ENCODE data around the gene FBF1. TPM values are rescaled to one million over a fixed set of nuclear protein-coding genes. Genes with fewer than 3 reads are reported as not detected.
A peak's percentile ranks its signal among the peaks of the same experiment; 100 is the strongest.
"Not testable (repeated sequence)": the region's sequence is repeated elsewhere in the genome, so short reads cannot be mapped to it uniquely, and the experiment has no call there.

The FBF1 gene
- total RNA-seq, 4 donors from 2014 or later: 7.2 to 47.0 (median 25.0) TPM

DNA sequence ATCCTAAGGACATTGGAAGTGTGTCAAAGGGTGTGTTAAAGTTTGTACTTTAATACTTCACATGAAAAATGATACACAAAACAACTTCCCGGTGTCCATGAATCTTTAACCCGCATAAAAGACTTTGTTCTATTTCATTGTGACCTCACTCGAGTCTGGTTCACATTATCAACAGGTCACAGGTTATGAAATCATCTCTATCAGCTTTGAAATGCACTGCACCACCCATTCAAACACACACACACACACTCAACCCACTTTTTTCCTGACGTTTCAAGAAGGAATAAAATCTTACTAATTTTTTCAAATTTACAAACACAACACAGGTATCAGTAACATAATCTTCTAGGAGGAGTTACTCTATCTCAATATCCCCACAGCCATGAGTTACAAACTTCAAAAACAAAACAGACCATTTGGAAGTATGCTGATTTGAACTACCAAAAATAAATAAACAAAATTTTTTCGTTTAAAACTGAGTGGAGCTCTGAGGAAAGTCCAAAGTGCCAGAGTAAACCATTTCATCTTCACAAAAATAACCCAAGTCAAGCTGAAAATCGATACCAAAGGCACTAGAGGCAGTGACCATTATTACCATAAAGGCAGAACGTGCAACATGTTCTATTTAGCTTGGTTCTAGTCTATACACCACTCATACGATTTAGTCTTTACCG is 35.5 kb upstream of the FBF1 start:
- peak overlapping the region in 3 of 4 donors; percentile 40 to 75 (median 65) for H3K27ac ChIP-seq
- peak; percentile 44 to 80 for TF ChIP-seq POLR2A (IDR thresholded peaks at IDR 0.05)
- TF ChIP-seq, protein P1, sequence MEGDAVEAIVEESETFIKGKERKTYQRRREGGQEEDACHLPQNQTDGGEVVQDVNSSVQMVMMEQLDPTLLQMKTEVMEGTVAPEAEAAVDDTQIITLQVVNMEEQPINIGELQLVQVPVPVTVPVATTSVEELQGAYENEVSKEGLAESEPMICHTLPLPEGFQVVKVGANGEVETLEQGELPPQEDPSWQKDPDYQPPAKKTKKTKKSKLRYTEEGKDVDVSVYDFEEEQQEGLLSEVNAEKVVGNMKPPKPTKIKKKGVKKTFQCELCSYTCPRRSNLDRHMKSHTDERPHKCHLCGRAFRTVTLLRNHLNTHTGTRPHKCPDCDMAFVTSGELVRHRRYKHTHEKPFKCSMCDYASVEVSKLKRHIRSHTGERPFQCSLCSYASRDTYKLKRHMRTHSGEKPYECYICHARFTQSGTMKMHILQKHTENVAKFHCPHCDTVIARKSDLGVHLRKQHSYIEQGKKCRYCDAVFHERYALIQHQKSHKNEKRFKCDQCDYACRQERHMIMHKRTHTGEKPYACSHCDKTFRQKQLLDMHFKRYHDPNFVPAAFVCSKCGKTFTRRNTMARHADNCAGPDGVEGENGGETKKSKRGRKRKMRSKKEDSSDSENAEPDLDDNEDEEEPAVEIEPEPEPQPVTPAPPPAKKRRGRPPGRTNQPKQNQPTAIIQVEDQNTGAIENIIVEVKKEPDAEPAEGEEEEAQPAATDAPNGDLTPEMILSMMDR (IDR thresholded peaks at IDR 0.05): peak in 1 of 6 experiments; percentile 4
- H3K27me3 ChIP-seq: no peaks in the 10 kb centered on the region
- peaks cover 0 to 23% (median 0%) of the 10 kb centered on the region in 3 donors for H3K36me3 ChIP-seq
- DNase-seq: no peak
- no peaks in the 10 kb centered on the region for H3K9me3 ChIP-seq
- H3K4me3 ChIP-seq: peak overlapping the region in 2 of 4 donors; percentile 70 to 96
- peaks cover 0 to 49% (median 4%) of the 10 kb centered on the region in 4 donors for H3K4me1 ChIP-seq

DNA sequence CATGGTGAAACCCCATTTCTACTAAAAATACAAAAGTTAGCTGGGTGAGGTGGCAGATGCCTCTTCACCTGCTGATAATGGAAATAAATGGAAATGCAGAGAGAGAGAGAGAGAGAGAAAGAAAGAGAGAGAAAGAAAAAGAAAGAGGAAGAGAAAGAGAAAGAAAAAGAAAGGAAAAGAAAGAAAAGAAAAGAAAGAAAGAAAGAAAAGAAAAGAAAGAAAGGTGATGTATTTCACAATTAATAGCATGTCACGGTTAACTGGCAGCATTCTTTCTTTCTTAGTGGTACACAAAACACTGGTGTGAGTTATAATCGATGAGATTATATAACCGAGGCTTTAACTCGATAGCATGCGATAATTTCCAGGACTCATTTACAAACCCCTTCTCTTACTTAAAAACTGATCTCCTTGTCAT is 34.9 kb upstream of the FBF1 start:
- H3K27ac ChIP-seq: peak overlapping the region in 3 of 4 donors; percentile 40 to 75 (median 65)
- no peaks in the 10 kb centered on the region for H3K27me3 ChIP-seq
- DNase-seq: no peak
- peaks cover 0 to 28% (median 0%) of the 10 kb centered on the region in 3 donors for H3K36me3 ChIP-seq
- H3K4me3 ChIP-seq: peak overlapping the region in 2 of 4 donors; percentile 70 to 96
- no peaks in the 10 kb centered on the region for H3K9me3 ChIP-seq
- H3K4me1 ChIP-seq: peaks cover 0 to 46% (median 4%) of the 10 kb centered on the region in 4 donors
- no peak for TF ChIP-seq POLR2A (IDR thresholded peaks at IDR 0.05)
- TF ChIP-seq, protein P1 (IDR thresholded peaks at IDR 0.05): no peak

GRCh38 chr17:75975187-75975586 is 34.3 kb upstream of the FBF1 start:
- Histone ChIP-seq H3K36me3 (peaks cover 0 to 34% (median 0%) of the 10 kb centered on the region in 3 donors), H3K27ac (peak overlapping the region in 3 of 4 donors; percentile 40 to 66 (median 65)), H3K4me1 (peaks cover 0 to 41% (median 4%) of the 10 kb centered on the region in 4 donors), H3K4me3 (peak overlapping the region in 2 of 4 donors; percentile 17 to 70)
- H3K9me3 ChIP-seq, H3K27me3 ChIP-seq, DNase-seq: not testable (repeated sequence)

DNA sequence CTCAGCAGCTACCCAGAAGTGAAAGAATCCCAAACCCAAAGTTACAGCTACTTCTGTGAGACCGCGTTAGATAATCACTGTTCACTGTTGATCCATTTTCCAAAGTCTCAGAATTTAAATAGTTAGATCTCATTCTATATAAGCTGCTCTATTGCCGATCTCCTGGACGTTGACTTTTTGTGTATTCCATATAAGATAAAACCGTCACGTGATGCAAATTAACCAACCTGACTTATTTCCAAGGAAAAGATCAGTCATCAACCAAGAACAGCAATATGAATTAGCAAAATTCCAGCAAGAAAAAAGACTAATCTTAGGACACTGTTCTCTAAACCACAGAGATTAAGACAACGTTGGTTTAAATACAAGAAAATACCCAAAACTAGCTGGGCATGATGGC is 29.8 kb upstream of the FBF1 start:
- Histone ChIP-seq H3K36me3 (peaks cover 0 to 58% (median 0%) of the 10 kb centered on the region in 3 donors), H3K4me3 (no peak overlapping the region), H3K27me3 (no peaks in the 10 kb centered on the region), H3K4me1 (peaks cover 0 to 15% (median 0%) of the 10 kb centered on the region in 4 donors), H3K9me3 (no peaks in the 10 kb centered on the region), H3K27ac (no peak overlapping the region)
- no peak for TF ChIP-seq POLR2A (IDR thresholded peaks at IDR 0.05)
- TF ChIP-seq, protein P1 (IDR thresholded peaks at IDR 0.05): no peak
- no peak for DNase-seq

- peaks cover 0 to 58% (median 0%) of the 10 kb centered on the region in 3 donors for H3K36me3 ChIP-seq
- H3K9me3 ChIP-seq: no peaks in the 10 kb centered on the region
- TF ChIP-seq, protein P1 (IDR thresholded peaks at IDR 0.05): no peak
- TF ChIP-seq POLR2A (IDR thresholded peaks at IDR 0.05): no peak
- peaks cover 0 to 9% (median 0%) of the 10 kb centered on the region in 4 donors for H3K4me1 ChIP-seq
- DNase-seq: no peak
- no peak overlapping the region for H3K4me3 ChIP-seq
- no peaks in the 10 kb centered on the region for H3K27me3 ChIP-seq
- no peak overlapping the region for H3K27ac ChIP-seq
Observed at GRCh38 chr17:75970011-75970523, 29.2 kb upstream of the FBF1 start.

DNA sequence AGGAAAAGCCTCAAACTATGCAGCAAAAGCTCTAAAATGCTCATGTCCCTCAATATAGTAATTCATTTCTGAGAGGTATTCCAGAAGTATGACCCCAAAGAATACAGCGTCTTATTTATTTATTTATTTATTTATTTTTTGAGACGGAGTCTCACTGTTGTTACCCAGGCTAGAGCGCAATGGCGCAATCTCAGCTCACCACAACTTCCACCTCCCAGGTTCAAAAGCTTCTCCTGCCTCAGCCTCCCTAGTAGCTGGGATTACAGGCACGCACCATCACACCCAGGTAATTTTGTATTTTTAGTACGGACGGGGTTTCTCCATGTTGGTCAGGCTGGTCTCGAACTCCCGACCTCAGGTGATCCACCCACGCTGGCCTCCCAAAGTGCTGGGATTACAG is 28.2 kb upstream of the FBF1 start:
- DNase-seq, H3K4me3 ChIP-seq, H3K9me3 ChIP-seq, H3K27ac ChIP-seq, H3K4me1 ChIP-seq, H3K27me3 ChIP-seq: not testable (repeated sequence)
- H3K36me3 ChIP-seq: peaks cover 0 to 58% (median 0%) of the 10 kb centered on the region in 3 donors
